ENCODE data around the gene LRP10. TPM values are rescaled to one million over a fixed set of nuclear protein-coding genes. Genes with fewer than 3 reads are reported as not detected.

The LRP10 gene
- total and polyA plus RNA-seq, 2 of the 4 experiments (the other 2 are of a cell fraction), result 25.1 to 118 TPM

GRCh38 chr14:22865424-22866405 lies 5.8 kb upstream of the LRP10 start:
- Histone ChIP-seq H4K91ac (ENCODE audit: insufficient read depth, low read depth, low read length) (no peak overlapping the region), H3K18ac (ENCODE audit: low read depth, low read length) (no peak overlapping the region), H3K4me2 (ENCODE audit: low read depth, low read length) (no peak overlapping the region), H2AFZ (replicated peaks; ENCODE audit: low read length, poor library complexity) (peak overlapping the region; percentile 28), H3K4ac (ENCODE audit: low read depth, low read length) (no peak overlapping the region), H3K9ac (ENCODE audit: low read depth, low read length) (no peak overlapping the region), H3K4me1 (ENCODE audit: control insufficient read depth, insufficient read depth, low read length) (no peaks in the 10 kb centered on the region), H3K27ac (ENCODE audit: insufficient read depth, low read length) (no peak overlapping the region), H2BK5ac (ENCODE audit: low read depth, low read length, poor library complexity, severe bottlenecking) (no peak overlapping the region), H4K8ac (ENCODE audit: low read depth in 2 of 2, low read length in 2 of 2) (no peak overlapping the region), H4K20me1 (ENCODE audit: insufficient read depth, low read length) (no peaks in the 10 kb centered on the region), H3K23ac (ENCODE audit: low read depth, low read length) (no peak overlapping the region), H2AK5ac (ENCODE audit: low read depth, low read length) (no peak overlapping the region), H3K27me3 (ENCODE audit: control insufficient read depth, insufficient read depth, low read length) (no peaks in the 10 kb centered on the region), H2BK15ac (ENCODE audit: low read depth, low read length) (no peak overlapping the region), H3K79me1 (ENCODE audit: low read depth in 1 of 2, low read length in 2 of 2) (no peaks in the 10 kb centered on the region), H2BK120ac (ENCODE audit: low read depth, low read length) (no peak overlapping the region), H4K5ac (ENCODE audit: low read depth, low read length) (no peak overlapping the region), H2BK20ac (ENCODE audit: low read depth, low read length) (no peak overlapping the region), H3K36me3 (ENCODE audit: control insufficient read depth, insufficient read depth, low read length) (no peaks in the 10 kb centered on the region), H3K9me1 (ENCODE audit: insufficient read depth, low read length) (no peaks in the 10 kb centered on the region), H3K9me3 (ENCODE audit: control insufficient read depth, insufficient read depth, low read length) (no peaks in the 10 kb centered on the region), H2AK9ac (replicated peaks; ENCODE audit: low read depth, low read length, poor library complexity) (no peak overlapping the region), H3K56ac (ENCODE audit: extremely low read depth, insufficient read depth, low read length) (no peak overlapping the region), H3K4me3 (ENCODE audit: insufficient read depth, low read depth, low read length) (no peak overlapping the region), H3K14ac (replicated peaks; ENCODE audit: low read depth, low read length) (no peak overlapping the region)
- POLR2A ChIA-PET (ENCODE audit: unreplicated experiment), result interaction anchor here (0.6 kb wide), 1 partner anchor 47 kb away, joined by 4 read pairs; no protein-coding TSS in a partner anchor
- intact Hi-C loops (cut with micrococcal nuclease), result no loop called here
- ATAC-seq (ENCODE audit: low read depth) (no peak), DNase-seq (no peak)
- in situ Hi-C loops (cut with MboI; ENCODE audit: low sequenced_read_pairs), result loop anchor here (25.0 kb wide), 1 partner anchor 478 kb away; no protein-coding TSS in a partner anchor
- TF ChIP-seq POLR2A (IDR thresholded peaks at IDR 0.05; ENCODE audit: low read depth, low read length), result no peak
- TF ChIP-seq RFX5 (IDR thresholded peaks at IDR 0.05; ENCODE audit: low read depth, low read length), result no peak
- no peak for TF ChIP-seq MAZ (IDR thresholded peaks at IDR 0.05; ENCODE audit: borderline replicate concordance, low read depth, low read length)
- TF ChIP-seq CTCF (conservative IDR thresholded peaks at IDR 0.05; ENCODE audit: low read depth, low read length), result no peak
- TF ChIP-seq RAD21 (IDR thresholded peaks at IDR 0.05; ENCODE audit: low read length), result no peak
- TF ChIP-seq USF2 (IDR thresholded peaks at IDR 0.05; ENCODE audit: low read depth, low read length), result no peak
- no peak for TF ChIP-seq FOS (IDR thresholded peaks at IDR 0.05; ENCODE audit: low read depth, low read length)
- TF ChIP-seq BHLHE40 (IDR thresholded peaks at IDR 0.05; ENCODE audit: low read depth, low read length), result no peak
- TF ChIP-seq CEBPB (IDR thresholded peaks at IDR 0.05; ENCODE audit: low read depth, low read length), result no peak
- dilution Hi-C loops (cut with HindIII; ENCODE audit: low sequenced_read_pairs, unreplicated experiment), result no loop called here
- BruUV-seq (replicated peaks), result no TSS peak
- WGBS, 2 experiments (ENCODE audit: extremely low coverage in 2 of 2, insufficient read length in 1 of 2), result no CpG with 5 or more reads among the region's 6 CpGs
- CTCF ChIA-PET, result interaction anchor here (0.7 to 1.3 kb wide), 3 partner anchors 12 to 52 kb away, joined by 3 to 6 read pairs (median 4); no protein-coding TSS in a partner anchor
